Activated CD8-positive, alpha-beta memory T cell treated with anti-CD3 and anti-CD28 coated beads, Interleukin-2, amount 50 U/mL, for 24 hours (primary cell): Measurements from ENCODE around the gene RYR1.
"Not testable (repeated sequence)": the region's sequence is repeated elsewhere in the genome, so short reads cannot be mapped to it uniquely, and the experiment has no call there.

Source experiments
- DNase-seq: peaks from one replicate; pipeline ENCODE4 v3.0.0-alpha.2; 2020; ENCODE audit errors: extremely low read depth

RYR1 gene

DNA sequence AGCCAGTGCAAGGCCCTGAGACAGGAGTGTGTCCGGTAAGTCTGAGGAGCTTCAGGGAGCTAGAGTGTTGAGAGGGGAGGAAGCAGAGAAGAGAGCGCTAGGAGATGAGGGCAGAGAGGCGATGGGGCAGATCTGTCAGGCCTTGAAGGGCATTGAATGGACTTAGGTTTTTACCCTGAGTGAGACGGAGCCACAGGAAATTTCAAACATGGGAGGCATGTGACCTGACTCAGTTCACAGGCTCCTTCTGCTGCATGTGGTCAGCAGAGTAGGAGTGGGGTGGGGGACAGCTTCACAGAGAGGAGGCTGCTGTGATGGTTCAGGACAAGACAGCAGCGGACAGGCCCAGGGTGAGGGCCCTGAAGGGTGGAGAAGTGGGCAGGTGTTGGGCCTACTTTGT lies 33.1 kb upstream of the RYR1 start:
- DNase-seq: no peak

GRCh38 chr19:38401148-38401547 lies 32.3 kb upstream of the RYR1 start:
- DNase-seq: no peak

DNA sequence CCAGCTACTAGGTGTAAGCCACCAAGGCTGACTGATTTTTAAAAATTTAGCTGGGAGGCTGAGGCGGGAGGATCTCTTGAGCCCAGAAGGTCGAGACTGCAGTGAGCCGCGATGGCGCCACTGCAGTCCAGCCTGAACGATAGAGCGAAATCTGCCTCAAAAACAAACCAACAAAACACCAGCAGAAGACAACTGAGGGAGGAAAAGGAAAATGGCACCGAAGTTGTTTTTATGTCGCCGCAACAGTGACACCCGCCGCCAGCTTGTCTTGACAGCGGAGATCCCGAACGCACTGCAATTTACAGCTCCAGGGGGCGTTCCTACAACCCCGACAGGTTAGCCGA lies 30.9 kb upstream of the RYR1 start:
- DNase-seq: no peak

- DNase-seq: peak; percentile 85
These were observed 30.4 kb upstream of the RYR1 start, which contains the start of gene FAM98C for GRCh38 chr19:38402967-38403674. FAM98C (plus strand) TSS chr19:38403093; CDS start chr19:38403154, 61 bp downstream.

DNA sequence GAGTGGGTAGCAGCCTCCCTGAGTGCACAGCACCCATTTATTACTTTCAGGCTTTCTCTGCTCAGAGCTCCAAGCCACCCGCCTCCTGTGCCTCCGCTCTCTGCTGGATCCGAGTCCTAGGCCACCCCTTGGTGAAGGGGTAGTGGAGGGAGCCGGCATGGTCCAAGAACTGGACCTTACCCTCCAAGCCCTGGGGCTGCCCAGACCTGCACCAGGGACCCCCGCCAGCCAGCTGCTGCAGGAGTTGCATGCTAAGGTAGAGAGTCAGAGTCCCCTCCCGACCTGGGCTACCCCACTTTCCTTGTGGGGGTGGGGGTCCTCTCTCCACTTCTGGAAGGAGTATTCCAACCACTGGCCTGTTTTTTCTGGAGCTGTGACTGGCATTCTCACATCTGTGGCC lies 28.6 kb upstream of the RYR1 start:
- DNase-seq: no peak

DNA sequence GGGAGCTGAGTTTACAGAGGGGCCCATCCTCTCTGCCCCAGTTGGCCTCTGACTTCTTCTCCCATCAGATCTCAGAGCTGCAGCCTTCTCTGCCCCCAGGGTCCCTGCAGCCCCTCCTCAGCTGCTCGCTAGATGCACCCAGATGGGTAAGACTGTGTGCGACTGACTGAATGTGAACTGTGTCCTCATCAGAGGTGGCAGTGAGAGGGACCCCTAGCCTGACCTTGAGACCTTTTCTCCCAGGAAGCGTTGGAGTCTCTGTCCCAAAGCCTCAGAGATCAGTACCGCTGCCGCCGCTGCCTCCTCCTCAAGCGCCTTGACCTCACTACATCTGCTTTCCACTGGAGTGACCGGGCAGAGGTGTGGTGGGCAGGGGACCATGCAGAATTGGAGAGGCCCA lies 28.2 kb upstream of the RYR1 start:
- no peak for DNase-seq

- no peak for DNase-seq
These were observed 23.8 kb upstream of the RYR1 start for GRCh38 chr19:38409631-38410133.

DNA sequence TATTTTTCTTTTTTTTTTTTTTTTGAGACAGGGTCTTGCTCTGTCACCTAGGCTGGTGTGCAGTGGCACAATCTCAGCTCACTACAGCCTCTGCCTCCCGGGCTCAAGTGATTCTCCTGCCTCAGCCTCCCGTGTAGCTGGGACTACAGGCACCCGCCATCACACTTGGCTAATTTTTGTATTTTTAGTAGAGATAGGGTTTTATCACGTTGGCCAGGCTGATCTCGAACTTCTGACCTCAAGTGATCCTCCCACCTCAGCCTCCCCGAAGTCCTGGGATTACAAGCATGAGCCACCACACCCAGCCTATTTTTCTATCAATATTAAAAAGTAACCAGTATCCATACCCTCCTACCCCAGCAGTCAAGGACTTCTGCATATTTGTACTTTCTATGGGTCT lies 23.1 kb upstream of the RYR1 start:
- DNase-seq: not testable (repeated sequence)

DNA sequence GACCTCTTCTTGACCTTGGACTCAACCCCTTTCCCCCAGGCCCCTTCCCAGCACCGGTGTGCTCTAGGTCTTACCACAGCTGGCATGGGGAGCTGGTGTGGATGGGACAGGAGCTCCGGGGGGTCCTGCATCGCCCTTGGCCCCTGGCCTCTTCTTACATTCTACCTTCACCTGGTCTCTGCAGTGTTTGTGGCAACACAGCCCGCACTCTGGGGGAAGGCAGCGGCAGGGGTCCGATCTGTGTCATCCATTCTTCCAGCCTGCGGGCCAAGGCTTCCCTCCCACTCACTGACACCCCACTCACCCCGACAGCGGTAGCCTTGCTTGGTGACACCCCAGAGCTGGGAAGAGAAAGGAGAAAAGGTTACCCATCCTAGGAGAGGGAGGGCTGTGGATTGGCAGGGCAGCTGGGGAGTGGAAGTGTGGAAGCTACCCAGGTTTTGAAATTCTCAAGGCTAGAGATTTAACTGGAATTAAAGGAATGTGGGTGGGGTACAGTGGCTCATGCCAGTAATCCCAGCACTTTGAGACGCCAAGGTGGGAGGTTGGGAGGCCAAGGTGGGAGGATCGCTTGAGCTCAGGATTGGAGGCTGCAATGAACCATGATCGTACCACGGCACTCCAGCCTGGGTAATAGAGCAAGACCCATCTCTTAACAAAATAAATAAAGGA lies 22.3 kb upstream of the RYR1 start:
- DNase-seq: no peak

GRCh38 chr19:38411898-38412297 lies 21.6 kb upstream of the RYR1 start:
- DNase-seq: not testable (repeated sequence)

- no peak for DNase-seq
These were observed 21.0 kb upstream of the RYR1 start for GRCh38 chr19:38412491-38412890.

DNA sequence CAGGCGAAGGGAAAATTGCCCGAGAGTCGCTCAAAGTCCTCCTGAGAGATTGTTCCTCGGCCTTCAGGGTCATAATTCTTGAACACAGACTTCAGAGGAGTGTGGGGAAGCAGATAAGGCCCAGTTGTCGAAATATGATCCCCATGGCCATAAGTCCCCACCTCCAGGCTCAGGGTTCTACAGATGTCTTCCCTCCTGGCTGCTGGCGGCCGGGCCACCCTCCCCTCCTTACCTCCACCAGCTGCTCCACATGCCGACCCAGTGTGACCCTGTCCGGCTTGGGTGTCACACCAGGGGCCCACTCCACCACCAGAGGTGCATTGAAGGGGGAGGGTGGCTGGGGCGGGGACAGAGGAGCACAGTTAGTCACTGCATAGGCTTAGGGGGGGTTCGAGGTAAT lies 20.5 kb upstream of the RYR1 start:
- no peak for DNase-seq

DNA sequence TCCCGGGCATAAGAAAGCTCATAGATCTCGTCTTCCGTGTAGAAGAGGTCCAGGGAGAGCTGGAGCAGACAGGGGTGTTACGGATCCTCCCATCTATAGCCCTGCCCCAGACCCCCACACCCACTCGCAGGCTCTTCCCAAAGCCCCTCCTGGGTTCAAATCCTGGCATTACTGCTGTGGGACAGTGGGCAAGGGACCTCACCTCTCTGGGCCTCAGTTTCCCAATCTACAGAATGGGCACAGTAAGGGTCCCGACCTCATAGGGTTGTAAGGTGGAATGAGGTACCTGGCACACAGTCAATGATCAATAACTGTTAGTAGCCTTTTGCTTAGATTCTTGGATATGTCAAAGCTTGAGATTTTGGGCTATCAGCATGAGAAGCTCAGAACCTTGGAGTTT lies 20.1 kb upstream of the RYR1 start:
- DNase-seq: no peak

- no peak for DNase-seq
These were observed 16.3 kb upstream of the RYR1 start for GRCh38 chr19:38417146-38417543.

GRCh38 chr19:38417544-38418506 lies 15.7 kb upstream of the RYR1 start:
- DNase-seq: peak; percentile 29

- no peak for DNase-seq
These were observed 12.6 kb upstream of the RYR1 start for GRCh38 chr19:38420935-38421334.

DNA sequence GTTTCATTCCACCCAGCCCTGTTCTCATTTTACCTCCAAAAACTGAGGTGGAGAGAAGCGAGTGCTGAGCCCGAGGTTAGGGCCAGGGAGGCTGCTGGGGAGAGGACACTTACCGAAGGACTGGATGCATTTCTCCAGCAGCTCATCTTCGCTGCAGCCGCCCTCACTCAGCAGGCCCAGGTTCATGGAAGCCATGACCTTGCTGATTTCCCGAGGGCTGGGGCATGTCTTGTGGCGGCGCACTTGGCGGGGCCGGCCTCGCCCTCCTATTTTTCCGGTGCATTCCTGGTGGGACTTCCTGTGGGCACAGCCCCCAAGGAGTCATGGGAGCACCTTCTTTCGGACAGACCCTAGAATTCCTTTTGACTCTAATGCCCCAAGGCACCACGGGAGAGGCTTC lies 11.6 kb upstream of the RYR1 start:
- DNase-seq: no peak

GRCh38 chr19:38422438-38422837 lies 11.1 kb upstream of the RYR1 start:
- DNase-seq: no peak

DNA sequence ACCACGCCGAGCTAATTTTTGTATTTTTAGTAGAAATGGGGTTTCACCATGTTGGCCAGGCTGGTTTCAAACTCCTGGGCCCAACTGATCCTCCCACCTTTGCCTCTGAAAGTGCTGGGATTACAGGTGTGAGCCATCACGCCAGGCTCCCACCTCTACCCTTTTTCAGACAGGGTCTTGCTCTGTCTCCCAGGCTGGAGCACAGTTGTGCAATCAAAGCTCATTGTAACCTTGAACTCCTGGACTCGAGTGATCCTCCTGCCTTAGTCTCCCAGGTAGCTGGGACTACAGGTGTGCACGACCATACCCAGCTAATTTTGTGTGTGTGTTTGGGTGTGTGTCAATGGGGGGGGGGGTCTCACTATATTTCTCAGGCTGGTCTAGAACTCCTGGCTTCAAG lies 9.2 kb upstream of the RYR1 start:
- no peak for DNase-seq

DNA sequence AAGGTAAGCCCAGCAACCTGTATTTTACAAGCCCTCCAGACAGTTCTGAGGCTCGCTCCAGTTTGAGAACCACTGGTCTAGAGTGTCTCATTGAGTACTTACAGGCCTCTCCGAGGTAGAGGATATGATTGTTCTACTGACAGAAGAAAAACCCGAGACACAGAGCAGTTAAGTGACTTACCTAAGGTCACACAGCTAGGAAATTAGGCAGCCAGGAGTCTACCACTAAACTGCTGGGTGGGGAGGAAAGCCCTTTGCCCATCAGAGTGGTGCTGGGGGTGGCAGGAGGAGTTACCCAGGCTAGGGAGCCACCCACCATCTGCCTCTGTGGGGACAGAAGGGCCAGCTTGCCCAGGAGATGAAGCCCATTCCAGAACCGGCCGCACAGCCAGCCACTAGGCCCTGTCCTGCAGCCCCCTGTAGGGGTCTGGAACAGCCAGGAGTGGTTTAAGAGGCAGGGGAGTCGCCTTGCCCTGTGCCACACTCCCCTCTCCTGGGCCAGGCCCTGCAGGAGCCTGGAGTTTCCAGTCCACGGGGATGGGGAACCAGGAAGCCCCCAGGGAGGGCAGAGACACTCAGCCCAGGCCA lies 8.2 kb upstream of the RYR1 start:
- DNase-seq: no peak

GRCh38 chr19:38425810-38426466 lies 7.6 kb upstream of the RYR1 start, which contains the start of gene RASGRP4:
RASGRP4 (minus strand) TSS chr19:38426219; CDS start chr19:38426091, 128 bp downstream.
- no peak for DNase-seq
